GM18498 (cell line): ENCODE measurements around the gene OPCML.

Source experiments
- ATAC-seq: cut with Tn5 transposase; IDR thresholded peaks from one replicate; pipeline ENCODE4 v1.9.1; 2021; ENCODE audit warnings: mild to moderate bottlenecking, moderate library complexity; ENCODE audit not compliant: unreplicated experiment

OPCML gene

DNA sequence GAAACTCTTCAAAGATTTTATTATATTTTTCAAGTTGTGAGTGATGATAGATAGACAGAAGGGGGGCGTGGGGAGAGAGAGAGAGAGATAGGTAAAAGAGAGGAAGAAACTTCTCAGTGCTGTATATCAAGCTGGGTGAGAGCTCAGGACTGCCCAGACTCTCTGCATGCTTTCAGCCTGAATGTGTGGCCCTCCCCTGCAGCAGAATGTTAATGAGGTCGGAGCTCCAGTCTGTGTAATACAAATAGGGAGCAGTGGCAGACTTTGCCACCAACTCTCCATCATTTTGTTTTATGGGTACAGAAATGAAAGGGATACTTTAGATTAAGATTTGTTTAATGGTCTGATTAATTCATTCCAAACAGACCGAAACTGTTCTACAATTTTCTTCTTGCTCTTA, 752.8 kb downstream of the OPCML start:
- ATAC-seq: no peak

DNA sequence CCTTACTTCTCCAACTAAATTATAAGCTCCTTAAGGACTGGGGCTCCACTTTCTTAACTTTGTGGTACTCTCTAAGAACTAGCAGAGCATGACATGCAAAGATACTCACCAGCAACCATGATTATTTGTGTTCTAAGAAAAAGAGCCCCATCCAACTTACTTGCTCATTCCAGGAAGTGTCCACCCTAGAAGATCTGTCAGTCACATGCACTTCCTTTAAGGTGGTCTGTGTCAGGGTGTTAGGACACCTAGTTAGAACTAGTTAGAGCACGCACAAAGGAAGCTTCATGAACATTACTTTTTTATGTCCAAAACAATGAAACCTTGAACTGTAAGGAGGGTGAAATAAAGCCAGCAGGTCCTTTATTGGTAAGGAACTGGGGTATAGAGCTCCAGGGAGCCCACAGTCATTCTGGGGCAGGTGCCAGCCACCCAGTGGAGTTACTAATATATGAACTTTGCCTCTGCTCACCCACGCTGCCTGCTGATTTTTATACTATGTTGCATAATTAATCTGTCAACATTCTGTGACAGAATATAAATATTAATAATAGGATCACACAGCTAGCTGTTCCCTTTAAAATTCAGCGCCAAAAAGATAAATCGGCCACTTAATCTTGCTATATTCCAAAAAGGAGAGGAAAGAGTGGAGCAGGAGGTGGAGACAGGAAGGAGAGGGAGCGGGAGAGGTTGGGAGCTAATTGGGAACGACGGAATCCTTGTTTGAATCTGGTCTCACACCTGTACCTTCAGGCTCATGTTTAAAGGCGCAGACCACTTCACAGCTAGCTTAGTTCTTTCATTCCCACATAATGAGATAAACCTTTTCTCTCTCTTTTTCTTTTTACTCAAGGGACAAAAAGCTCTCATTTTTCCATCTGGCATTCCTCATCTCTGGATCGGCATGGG, 755.0 kb downstream of the OPCML start:
- ATAC-seq: no peak

DNA sequence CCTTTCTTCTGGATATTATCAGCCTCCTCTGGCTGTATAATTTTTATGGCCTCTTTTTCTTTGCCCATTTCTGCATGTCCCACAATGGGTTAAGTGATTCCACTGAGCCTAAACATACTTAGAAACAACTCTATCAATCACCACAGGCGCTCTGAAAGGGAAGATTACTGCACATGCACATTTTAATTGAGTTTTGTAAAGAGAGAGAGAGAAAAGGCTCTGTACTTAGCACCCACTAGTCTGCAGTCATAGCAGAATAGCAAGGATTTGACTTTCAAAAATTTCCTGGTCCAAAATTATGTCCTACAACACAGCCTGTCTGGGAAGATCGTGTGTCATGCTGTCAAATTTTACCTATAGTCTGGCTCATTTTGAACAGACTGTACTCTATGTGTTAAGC, 758.5 kb downstream of the OPCML start:
- no peak for ATAC-seq

DNA sequence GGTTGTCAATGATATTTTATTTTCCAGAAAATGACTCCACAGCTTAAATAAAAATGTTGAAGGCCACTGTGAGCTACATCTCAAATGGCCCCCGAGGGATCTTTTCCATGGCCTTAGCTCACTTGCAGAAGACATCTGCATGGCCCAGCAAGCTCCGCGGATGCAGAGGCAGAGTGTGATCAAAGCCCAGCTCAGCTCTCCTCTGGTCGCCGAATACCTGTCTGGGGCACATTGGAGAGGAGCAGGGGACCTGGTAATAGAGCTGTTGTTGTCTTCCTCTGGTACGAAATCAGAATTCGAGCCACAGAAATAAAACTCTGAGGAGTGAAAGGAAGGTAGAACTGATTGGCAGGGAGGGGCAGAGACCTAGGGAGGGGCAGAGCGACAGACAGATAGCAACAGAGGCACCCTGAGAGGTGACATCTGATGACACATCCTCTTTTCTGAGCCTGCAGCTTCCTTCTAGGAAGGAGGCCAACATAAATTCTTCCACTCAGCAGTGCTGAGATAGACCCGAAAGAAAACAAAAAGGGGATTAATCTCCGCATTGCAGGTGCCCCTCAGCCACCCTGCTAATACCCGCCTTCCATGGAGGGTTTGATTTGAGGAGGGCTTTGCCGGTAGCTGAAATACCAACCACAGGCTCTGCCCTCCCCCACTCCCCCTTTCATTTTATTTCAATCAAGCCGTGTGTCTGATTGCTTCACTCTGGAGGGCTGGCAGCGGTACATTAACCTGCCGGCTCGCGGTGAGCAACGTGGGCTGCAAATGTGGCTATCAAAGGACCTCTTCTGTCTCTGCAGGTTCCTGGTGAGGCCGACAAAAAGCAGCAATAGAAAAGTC, 759.4 kb downstream of the OPCML start:
- no peak for ATAC-seq

DNA sequence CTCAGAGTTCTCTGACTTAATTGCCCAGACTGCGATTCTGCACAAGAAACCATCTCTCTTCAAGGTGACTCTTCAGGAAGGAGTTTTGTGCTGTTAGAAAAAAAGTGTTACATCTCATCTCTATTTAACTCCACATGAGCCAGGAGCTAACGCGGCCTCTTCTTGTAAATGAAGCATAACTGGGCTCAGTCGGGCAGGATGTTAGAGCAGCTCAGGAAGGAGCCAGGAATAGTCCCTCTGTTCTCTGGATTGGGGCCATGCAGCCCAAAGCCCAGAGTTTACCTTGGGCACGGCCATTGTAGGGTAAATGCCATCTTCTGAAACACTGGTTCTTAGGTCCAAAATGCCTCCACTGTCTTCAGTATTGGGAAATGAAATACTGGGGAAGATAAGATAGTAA, 760.6 kb downstream of the OPCML start:
- ATAC-seq: no peak

DNA sequence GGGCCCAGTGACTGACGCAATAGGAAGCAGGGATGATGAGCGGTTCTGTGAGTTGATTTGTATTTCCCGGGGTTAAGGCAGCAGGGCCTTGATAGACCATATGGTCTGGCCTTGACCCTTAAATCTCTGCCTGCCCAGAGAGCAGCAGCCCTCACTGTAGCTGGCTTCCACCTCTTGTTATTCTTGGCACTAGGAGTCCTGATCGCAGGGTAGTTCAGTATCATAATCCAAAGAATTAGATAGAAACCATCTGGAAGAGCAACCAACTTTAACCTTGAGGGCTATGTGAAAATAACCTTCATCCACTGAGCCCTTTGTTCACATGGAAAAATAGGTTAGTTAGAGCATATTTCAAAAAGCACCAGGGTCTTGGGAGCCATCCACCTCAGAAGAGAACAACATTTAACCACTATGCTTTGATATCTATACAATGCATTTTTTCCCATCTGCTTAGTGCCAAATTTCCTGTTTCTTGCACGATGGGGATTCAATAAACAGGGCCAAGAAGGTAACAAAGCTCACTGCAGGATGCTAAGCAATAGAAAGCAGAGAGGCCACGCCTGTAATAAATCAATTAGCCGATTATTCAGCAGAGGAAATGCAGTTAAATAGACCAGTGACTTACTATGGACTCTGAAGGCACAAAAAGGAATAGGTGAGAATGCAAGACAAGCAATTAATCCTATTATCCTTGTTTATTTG, 761.3 kb downstream of the OPCML start:
- ATAC-seq: no peak

DNA sequence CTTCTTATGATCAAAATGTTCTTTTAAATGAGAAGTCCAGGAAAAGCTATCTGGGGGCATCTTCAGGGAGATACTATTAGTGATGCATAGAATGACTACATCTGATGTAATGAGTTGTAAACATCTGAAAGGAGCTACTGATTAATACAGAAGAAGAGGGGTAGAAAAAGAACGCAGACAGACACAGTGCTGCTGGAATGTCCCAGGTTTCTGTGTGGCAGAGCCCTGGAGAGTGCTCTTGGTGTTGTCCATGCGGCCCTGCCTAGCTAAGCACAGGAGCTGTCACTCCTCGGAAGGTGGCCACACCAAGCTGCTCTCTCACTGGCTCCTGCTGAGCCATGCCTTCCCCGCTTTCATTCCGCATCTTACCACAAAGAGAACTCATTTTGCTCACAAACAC, 768.8 kb downstream of the OPCML start:
- ATAC-seq: no peak

DNA sequence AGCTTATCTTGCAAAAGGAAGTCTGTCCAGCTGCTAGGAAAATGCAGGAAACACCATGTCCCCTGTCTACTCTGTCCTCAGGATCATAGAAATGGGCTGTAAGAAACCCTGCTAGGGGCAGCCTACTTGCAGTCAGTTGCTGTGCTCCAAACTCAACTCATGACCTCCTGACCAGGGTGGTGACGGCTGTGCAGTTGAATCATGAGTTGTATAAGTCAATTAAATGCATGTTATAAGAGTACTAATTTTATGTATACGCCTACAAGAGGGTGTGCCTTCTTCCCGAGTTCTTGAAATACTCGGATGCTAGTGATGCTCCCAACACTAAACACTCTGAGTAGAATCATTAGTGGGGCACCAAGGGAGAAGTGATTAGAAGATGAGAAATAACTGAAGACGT, 776.4 kb downstream of the OPCML start:
- no peak for ATAC-seq

DNA sequence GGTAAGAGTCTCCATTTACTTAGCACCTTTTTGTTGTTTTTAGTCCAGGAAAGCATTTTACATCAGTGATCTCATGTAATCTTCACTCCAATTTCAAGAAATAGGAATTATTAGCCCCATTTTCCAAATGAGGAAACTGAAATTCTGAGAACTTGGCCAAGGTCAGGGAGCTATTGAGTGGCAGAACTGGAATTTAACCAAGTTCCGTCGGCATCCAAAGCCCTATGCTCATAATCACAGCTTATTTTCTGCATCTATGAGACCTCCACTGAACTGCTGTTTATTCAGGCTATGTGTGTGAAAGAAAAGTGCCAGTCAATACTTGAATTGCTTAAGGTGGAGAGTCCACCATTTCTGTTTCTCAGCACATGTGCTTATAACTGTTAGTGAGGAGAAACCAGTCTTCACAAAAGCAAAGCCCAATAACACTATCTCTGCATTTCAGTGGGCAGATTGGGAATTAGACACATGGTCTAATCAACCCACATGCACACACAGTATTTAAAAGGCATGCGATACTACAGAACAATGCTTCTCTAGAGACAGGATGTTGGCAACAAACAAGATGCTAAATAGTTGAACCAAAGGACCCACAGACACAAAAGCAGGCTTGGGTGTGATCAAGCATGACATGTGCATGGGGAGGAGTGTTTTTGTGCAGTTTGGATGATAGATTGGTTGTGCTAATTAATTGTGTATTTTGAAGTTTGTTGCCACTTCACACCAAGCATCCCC, 780.6 kb downstream of the OPCML start:
- ATAC-seq: no peak

DNA sequence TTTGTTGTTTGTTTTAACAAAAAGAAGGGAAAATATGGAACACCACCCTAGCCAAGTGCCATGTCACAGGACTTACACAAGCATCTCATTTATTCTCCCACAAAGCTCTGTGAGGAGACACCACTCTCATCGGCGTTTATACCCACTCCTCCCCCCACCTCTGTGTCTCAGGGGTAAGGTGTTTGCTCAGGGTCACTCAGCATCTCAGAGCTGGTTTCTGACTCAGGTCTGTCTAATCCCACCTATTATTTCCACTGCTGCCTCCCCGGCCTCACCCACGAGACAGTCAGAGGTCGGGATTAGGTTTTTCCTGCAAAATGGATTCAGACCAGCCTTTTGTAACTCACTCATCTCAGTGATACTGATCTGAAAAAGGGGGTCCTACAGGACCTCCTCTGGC, 786.0 kb downstream of the OPCML start:
- no peak for ATAC-seq

DNA sequence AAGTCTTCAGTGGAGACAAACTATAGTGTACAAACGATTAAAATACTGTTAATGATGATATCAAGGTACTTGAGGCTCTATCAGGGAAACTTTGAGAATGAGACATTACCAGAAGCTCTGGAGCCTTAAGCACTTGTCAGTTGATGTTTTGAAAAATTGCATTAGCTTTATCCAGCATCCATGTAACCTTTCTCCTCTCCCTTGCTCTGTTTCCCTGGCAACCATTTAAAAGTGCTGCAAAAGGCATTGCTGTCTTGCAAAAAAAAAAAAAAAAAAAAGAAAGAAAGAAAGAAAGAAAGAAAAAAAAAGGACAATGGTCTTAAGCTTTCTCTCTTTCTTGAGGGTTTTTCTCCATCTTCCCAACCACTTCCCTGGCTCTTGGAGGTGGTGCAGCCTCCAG, 787.0 kb downstream of the OPCML start:
- no peak for ATAC-seq

DNA sequence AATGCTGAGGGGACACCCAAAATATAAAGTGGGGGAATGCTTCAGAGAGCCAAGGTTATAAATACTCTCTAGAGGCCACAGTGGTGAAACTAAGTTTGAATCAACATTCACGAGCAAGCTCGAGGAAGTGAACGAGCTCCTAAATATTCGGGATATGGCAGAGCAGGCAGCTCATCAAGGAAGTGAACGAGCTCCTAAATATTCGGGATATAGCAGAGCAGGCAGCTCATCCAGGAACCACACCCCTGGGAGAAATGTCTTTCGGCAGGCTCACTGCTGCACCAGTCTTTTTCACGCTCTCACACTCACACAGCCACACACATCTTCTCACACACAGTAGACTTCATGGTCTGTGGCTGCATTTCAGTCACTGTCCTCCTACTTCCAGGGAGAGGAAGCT, 787.5 kb downstream of the OPCML start:
- ATAC-seq: no peak

DNA sequence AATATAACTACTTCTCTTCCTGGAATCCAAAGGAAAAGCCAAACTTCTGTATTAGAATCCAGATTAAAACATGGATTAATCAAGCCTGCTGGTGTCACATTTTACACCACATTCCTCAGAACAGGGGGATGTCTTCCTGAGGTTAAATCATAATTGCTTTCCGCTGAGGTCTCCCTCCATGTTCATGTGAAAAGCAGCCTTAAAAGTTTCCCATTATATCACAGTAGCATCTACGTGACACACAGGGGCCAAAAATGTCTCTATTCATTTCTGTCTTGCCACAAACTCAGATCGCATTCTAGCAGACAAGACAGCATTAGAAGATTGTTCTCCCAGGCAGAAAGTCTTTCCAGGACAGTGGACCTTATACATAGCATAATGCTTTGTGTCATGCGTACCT, 788.7 kb downstream of the OPCML start:
- ATAC-seq: no peak

DNA sequence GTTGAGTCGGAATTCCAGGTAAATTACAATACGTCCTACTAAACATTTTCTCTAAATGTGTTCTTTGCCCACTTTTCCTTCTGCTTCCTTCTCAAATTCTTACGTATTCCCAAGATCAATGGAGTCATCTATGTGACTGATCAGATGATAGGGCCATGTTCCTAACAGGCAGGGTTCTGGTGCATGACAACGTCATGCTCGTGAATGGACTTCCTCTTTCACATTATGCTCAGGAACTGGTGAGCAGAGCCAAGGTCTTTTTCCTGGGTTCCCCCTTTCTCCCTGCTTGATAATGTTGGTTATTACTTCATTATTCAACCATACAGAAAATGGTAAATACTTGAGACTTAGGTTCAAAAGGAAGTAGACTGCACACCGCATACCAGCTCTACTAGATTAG, 789.4 kb downstream of the OPCML start:
- no peak for ATAC-seq

DNA sequence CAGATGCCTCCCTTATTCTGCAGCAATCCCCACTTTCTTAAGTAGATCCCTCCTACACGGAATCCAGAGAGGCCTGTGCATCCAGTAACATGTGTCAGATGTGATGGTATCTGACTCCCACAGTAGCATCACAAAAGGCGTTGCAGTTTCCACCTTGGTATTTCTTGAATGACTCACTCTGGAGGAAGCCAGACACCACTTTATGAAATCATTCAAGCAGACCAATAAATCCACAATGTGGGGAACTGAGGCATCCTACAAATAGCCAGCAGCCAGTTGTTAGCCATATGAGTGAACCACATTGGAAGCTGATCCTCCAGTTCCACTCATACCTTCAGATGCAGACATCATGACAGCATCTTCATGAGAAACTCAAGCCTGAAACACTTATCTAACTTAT, 798.1 kb downstream of the OPCML start:
- no peak for ATAC-seq

DNA sequence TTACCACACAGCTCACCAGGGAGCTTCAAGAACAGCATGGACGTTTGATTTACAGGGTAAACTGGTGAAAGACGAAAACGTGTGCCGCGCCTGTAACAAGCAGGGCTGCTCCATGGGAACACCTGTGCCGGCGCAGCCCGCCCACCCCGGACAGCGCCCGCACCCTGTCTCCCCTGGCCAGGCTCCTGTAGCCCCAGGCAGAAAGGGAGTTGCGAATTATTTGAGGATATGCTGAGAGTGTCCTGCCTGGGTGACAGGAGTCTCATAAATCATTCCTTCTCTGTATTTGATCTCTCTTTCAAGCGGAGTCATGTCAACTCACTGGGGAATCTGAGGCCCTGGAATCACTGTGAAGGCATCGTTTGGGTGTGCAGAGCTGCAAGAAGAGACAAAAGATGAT, 804.3 kb downstream of the OPCML start:
- no peak for ATAC-seq

DNA sequence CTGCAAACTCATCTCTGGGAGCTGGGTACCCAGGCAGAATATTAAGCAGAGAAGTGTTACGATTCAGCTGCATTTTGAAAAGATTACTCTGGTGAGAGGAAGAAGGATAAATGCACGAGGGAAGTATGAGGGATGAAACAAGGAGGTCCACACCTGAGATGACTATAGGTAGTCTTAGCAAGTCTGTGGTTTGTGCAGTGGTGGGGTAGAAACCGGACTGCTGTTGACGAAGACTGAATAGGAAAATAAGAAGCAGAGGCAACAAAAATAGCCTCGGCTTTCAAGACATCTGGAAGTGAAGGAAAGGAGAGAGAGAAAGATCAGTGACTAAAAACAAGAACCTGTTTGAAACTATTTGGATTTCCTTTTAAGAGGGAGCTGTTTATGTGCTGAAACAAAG, 810.8 kb downstream of the OPCML start:
- ATAC-seq: no peak

DNA sequence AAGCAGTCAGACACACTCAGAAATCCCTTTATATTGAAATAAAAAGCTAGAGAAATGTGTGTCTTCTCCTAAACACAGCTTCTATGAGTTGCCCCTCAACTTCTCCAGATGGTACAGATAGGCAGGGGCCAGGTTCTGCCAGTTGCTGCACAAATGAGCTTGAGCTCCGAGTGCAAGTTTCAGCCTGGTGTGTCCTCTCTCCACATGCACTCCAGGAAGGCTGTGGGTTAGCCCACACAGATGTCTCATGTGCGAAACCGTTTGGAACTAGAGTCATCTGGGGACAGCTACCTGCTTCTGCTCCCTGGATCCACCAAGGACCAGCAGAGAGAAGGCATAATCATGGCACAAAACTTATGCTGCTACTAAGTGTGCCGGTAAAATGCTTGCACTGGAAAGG, 812.6 kb downstream of the OPCML start:
- no peak for ATAC-seq

DNA sequence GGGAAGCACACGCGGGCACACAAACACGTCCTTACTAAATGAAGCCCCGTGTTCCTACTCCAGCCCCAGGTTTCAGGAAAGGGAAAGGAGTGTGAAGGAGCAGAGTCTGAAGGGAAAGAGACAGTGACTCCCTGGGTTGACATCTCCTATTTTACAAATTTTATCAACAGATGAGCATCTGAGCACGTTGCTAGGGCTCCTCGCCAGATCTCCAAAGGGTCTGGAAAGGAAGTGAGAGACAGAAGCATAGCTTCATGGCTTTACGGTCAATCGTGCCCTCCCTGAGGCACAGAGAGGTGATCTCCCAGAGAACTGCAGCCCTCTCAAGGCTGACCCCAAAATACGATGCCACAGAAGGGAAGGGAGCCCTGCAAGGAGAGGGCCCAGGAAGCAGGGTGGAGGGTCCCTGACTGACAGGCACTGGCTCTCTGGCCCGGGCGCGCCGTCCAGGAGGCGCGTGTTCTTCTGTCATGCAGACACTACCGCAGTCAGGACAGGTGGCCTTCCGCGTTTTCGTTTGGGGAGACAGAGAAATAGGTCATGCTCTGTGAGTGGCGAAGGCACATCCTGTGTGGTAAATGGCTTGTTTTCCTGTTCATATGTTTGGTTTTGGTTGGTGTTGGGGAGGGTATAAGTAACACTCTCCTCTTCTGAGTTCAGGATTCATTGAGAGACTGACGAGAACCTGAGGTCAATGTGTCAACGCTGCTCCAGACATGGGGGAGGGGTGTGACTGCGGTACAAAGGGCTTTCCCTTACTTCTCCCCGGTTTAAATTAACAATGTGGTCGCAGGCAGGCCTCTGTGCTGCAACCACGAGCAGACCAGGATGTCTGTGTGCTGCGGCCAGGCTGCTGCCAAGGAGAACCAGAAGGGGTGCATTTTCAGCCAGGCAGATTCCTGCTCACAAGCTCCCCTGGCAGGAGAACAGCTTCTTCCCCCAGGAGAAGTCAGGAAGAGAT, 813.3 kb downstream of the OPCML start:
- ATAC-seq: no peak

DNA sequence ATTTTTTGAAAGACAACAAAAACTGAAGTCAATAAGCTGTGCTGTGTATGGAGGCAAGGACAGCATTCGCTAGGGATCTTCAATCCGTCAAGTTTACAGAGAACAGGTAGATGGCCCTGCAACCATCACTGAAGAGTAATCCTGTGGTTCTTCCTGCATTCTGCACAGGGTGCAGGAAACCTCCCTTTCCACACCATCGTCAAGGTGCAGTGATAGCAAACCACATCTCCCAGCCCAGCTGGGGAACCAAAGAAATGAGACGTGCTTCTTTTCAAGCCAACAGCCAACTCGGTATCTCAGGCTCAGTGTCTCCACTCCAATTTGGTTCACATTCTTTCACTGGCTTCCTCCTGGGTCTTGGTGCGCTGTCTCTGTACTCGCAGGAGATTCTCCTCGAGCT, 814.5 kb downstream of the OPCML start:
- no peak for ATAC-seq
